Endothelial cell of umbilical vein (primary cell): ENCODE measurements around the gene KRTAP10-6. TPM values are rescaled to one million over a fixed set of nuclear protein-coding genes. Genes with fewer than 3 reads are reported as not detected.

Source experiments
- BruUV-seq: library from RNA; stranded (reverse); fragments of 400-500 nt; replicated peaks from 2 replicates; lab custom pipeline; 2021; lab: Mats Ljungman, UMichigan
- CTCF ChIA-PET: fragments of 300-600, 350-600 bp; sonication (Branson Sonifier 250); formaldehyde crosslinking; loops from one replicate; lab custom pipeline; 2021; ENCODE audit warnings: antibody characterized with exemption, inconsistent platforms; lab: Charles Lee
- POLR2A ChIA-PET: fragments of 300-600, 350-600 bp; sonication (Branson Sonifier 250); formaldehyde crosslinking; loops from one replicate; lab custom pipeline; 2021; ENCODE audit warnings: antibody characterized with exemption, inconsistent platforms; lab: Charles Lee
- DNase-seq: peaks from one replicate; pipeline ENCODE4 v3.0.0-alpha.2; 2011; ENCODE audit warnings: low read depth, low spot score
- FAIRE-seq: peaks from 2 replicates; lab custom pipeline; 2011; peaks lifted over from hg19 to GRCh38; lab: Jason Lieb, UNC
- H2AFZ ChIP-seq: 2 replicates; pipeline ENCODE4 v1.6.0; 2012; ENCODE audit warnings: low read depth, low read length, control low read depth, inconsistent platforms
- H3K27ac ChIP-seq: 2 replicates; pipeline ENCODE4 v1.5.1; 2011; ENCODE audit warnings: low read depth, mild to moderate bottlenecking, control low read depth, low read length, moderate library complexity; ENCODE audit not compliant: insufficient read depth
- H3K27me3 ChIP-seq, 2 experiments: 2 replicates each; pipeline versions ENCODE4 v1.6.0 to v1.6.1; 2011; ENCODE audit warnings: low read length in 2 of 2, mixed read lengths in 1 of 2; ENCODE audit not compliant: control insufficient read depth in 2 of 2, insufficient read depth in 2 of 2
- H3K36me3 ChIP-seq, 2 experiments: 2 replicates in 1 of 2; 3 replicates in 1 of 2; pipeline ENCODE4 v1.5.1; 2011; ENCODE audit warnings: low read length in 2 of 2, mild to moderate bottlenecking in 1 of 2, moderate library complexity in 1 of 2; ENCODE audit not compliant: control insufficient read depth in 2 of 2, insufficient read depth in 2 of 2; ENCODE audit errors: extremely low read depth in 1 of 2
- H3K4me1 ChIP-seq: 3 replicates; pipeline ENCODE4 v1.5.1; 2011; ENCODE audit warnings: mild to moderate bottlenecking, low read length; ENCODE audit not compliant: control insufficient read depth, insufficient read depth; ENCODE audit errors: extremely low read depth
- H3K4me2 ChIP-seq: 2 replicates; pipeline ENCODE4 v1.6.1; 2011; ENCODE audit warnings: low read length, control low read depth, mixed read lengths; ENCODE audit not compliant: insufficient read depth
- H3K4me3 ChIP-seq, 3 experiments: fragments of 200-600 bp in 1 of 3; sonication (generic), shearing (Covaris generic) in 1 of 3; replicated peaks in 1 of 3; 2 replicates each; pipeline ENCODE4 v1.5.1; 2011 to 2016; ENCODE audit warnings: control low read depth in 3 of 3, low read length in 3 of 3, mild to moderate bottlenecking in 2 of 3, inconsistent platforms in 1 of 3, low read depth in 1 of 3, moderate library complexity in 1 of 3; ENCODE audit not compliant: insufficient read depth in 1 of 3
- H3K79me2 ChIP-seq: 2 replicates; pipeline ENCODE4 v1.6.0; 2012; ENCODE audit warnings: low read length, inconsistent platforms; ENCODE audit not compliant: control insufficient read depth, insufficient read depth
- H3K9ac ChIP-seq: replicated peaks from 2 replicates; pipeline ENCODE3; 2011; ENCODE audit warnings: low read length, control low read depth; ENCODE audit not compliant: insufficient read depth; ENCODE audit errors: extremely low read depth
- H3K9me1 ChIP-seq: replicated peaks from 3 replicates; pipeline ENCODE4 v1.6.0; 2011; ENCODE audit warnings: mild to moderate bottlenecking, low read length; ENCODE audit not compliant: control insufficient read depth, insufficient read depth; ENCODE audit errors: extremely low read depth
- H3K9me3 ChIP-seq: replicated peaks from 2 replicates; pipeline ENCODE4 v1.5.1; 2012; ENCODE audit warnings: low read length, inconsistent platforms; ENCODE audit not compliant: control insufficient read depth, insufficient read depth
- H4K20me1 ChIP-seq: replicated peaks from 2 replicates; pipeline ENCODE3; 2011; ENCODE audit warnings: mild to moderate bottlenecking, low read length; ENCODE audit not compliant: control insufficient read depth, insufficient read depth; ENCODE audit errors: extremely low read depth
- EZH2 ChIP-seq: IDR thresholded peaks from 2 replicates; pipeline ENCODE4 v1.6.1; 2012; ENCODE audit warnings: borderline replicate concordance, low read depth, mild to moderate bottlenecking, moderate library complexity, low read length, inconsistent platforms; ENCODE audit not compliant: severe bottlenecking
- FOS ChIP-seq: IDR thresholded peaks from 2 replicates; pipeline ENCODE4 v1.6.1; 2011; ENCODE audit warnings: mild to moderate bottlenecking, low read length, moderate library complexity, borderline replicate concordance; ENCODE audit not compliant: insufficient read depth
- GATA2 ChIP-seq: IDR thresholded peaks from 2 replicates; pipeline ENCODE4 v1.7.0; 2011; ENCODE audit warnings: low read depth, mild to moderate bottlenecking, moderate library complexity, mixed read lengths, low read length; ENCODE audit not compliant: insufficient read length, insufficient read depth
- JUN ChIP-seq: IDR thresholded peaks from 2 replicates; pipeline ENCODE4 v1.6.1; 2011; ENCODE audit warnings: borderline replicate concordance, low read depth; ENCODE audit not compliant: insufficient read length, insufficient read depth
- MYC ChIP-seq: IDR thresholded peaks from one replicate; pipeline ENCODE4 v1.6.1; 2011; ENCODE audit warnings: mild to moderate bottlenecking, low read depth, low read length
- POLR2A ChIP-seq: IDR thresholded peaks from 2 replicates; pipeline ENCODE4 v1.6.1; 2012; ENCODE audit warnings: low read depth, mild to moderate bottlenecking, control low read depth, low read length
- POLR2AphosphoS5 ChIP-seq: IDR thresholded peaks from 2 replicates; pipeline ENCODE4 v1.6.1; 2012; ENCODE audit warnings: low read depth, mild to moderate bottlenecking, control low read depth, low read length, moderate library complexity; ENCODE audit not compliant: insufficient read depth
- dilution Hi-C: fragments of 300-500 bp; cut with MboI; formaldehyde crosslinking; loops from one replicate; pipeline ENCODE4 v1.15.0; 2019; ENCODE audit warnings: low sequenced_read_pairs; ENCODE audit not compliant: extremely low pct_ligation_motif_present
- intact Hi-C: fragments of 100-400 bp; cut with micrococcal nuclease; formaldehyde crosslinking; loops from one replicate; pipeline ENCODE4 v1.10.0; 2022
- polyA plus RNA-seq, 4 experiments: library from polyadenylated mRNA; depleted of rRNA in 3 of 4; stranded (reverse) in 3 of 4; unstranded in 1 of 4; fragments of >200 nt; gene quantifications; 2 replicates each; pipeline versions ENCODE4 v1.2.1 to v1.2.3, GENCODE V29; 2011 to 2012; ENCODE audit warnings: missing spikeins in 1 of 4
- total RNA-seq: library from RNA; stranded (reverse); gene quantifications from 2 replicates; pipeline ENCODE4 v1.2.3, GENCODE V29; 2021
- TF ChIP-seq, protein P1 (sequence below): IDR thresholded peaks from 2 replicates; pipeline ENCODE4 v1.6.1; 2011; ENCODE audit not compliant: insufficient read depth, insufficient read length
- TF ChIP-seq, protein P2 (sequence below), 2 donors: IDR thresholded peaks; 1 replicate in 1 of 2; 2 replicates in 1 of 2; pipeline ENCODE4 v1.5.1; 2011; ENCODE audit warnings: low read length in 2 of 2, mild to moderate bottlenecking in 2 of 2, moderate library complexity in 2 of 2, control low read depth in 1 of 2, inconsistent platforms in 1 of 2, low read depth in 1 of 2; ENCODE audit not compliant: insufficient read depth in 1 of 2; ENCODE audit errors: extremely low read depth in 1 of 2

The KRTAP10-6 gene
- total and polyA plus RNA-seq, 2 donors (not counting 3 experiments of a cell fraction or from before 2014, with no cell fraction given) = not detected

DNA sequence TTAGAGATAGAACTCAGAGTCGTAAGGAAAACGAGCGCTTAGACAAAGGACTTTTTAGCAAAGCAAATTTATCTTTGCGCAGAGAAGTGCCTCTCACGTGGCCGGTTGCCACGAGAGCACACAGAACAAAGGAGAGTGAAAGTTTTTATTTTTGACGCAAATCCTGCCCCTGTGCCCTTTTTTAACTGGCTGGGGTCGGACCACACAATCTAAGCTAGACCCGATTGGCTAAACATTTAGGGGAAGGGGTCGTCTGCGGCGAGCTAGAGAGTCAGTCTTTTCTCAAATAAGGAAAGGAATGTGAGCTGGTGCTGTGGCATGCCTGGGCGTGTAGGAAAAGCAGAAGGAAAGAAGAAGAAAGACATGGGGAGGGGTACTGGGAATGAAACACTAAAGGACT, 43.4 kb downstream of the KRTAP10-6 start:
- Histone ChIP-seq H4K20me1 (no peaks in the 10 kb centered on the region), H3K9me1 (no peaks in the 10 kb centered on the region), H3K4me2 (no peak overlapping the region), H2AFZ (no peak overlapping the region), H3K9ac (no peak overlapping the region), H3K27ac (no peak overlapping the region), H3K4me1 (no peaks in the 10 kb centered on the region), H3K9me3 (no peaks in the 10 kb centered on the region), H3K4me3 (no peak overlapping the region), H3K36me3 (no peaks in the 10 kb centered on the region), H3K27me3 (peaks cover 3 to 12% of the 10 kb centered on the region in 2 experiments), H3K79me2 (no peaks in the 10 kb centered on the region)
- dilution Hi-C loops (no loop called here), intact Hi-C loops (no loop called here)
- DNase-seq (no peak), FAIRE-seq (no peak)
- POLR2A ChIA-PET = no interaction called here
- TF ChIP-seq FOS (no peak), JUN (no peak), POLR2A (no peak), GATA2 (no peak), POLR2AphosphoS5 (no peak), EZH2 (no peak), MYC (no peak)
- TF ChIP-seq, protein P1, sequence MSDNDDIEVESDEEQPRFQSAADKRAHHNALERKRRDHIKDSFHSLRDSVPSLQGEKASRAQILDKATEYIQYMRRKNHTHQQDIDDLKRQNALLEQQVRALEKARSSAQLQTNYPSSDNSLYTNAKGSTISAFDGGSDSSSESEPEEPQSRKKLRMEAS = no peak
- TF ChIP-seq, protein P2, sequence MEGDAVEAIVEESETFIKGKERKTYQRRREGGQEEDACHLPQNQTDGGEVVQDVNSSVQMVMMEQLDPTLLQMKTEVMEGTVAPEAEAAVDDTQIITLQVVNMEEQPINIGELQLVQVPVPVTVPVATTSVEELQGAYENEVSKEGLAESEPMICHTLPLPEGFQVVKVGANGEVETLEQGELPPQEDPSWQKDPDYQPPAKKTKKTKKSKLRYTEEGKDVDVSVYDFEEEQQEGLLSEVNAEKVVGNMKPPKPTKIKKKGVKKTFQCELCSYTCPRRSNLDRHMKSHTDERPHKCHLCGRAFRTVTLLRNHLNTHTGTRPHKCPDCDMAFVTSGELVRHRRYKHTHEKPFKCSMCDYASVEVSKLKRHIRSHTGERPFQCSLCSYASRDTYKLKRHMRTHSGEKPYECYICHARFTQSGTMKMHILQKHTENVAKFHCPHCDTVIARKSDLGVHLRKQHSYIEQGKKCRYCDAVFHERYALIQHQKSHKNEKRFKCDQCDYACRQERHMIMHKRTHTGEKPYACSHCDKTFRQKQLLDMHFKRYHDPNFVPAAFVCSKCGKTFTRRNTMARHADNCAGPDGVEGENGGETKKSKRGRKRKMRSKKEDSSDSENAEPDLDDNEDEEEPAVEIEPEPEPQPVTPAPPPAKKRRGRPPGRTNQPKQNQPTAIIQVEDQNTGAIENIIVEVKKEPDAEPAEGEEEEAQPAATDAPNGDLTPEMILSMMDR (IDR thresholded peaks at IDR 0.05; ENCODE audit: extremely low read depth in 1 of 2, insufficient read depth in 1 of 2, low read depth in 1 of 2, low read length in 2 of 2) = no peak
- CTCF ChIA-PET = no interaction called here
- BruUV-seq = no TSS peak
